Measurements from ENCODE around the gene FGFR1OP2. TPM values are rescaled to one million over a fixed set of nuclear protein-coding genes. Genes with fewer than 3 reads are reported as not detected.
A peak's percentile ranks its signal among the peaks of the same experiment; 100 is the strongest.

The FGFR1OP2 gene
- total RNA-seq, 1 experiment from 2014 or later, result 45.7 TPM

- POLR2A ChIA-PET (ENCODE audit: unreplicated experiment), result no interaction called here
These were observed 69.8 kb downstream of the FGFR1OP2 start for GRCh38 chr12:27008081-27008480.

DNA sequence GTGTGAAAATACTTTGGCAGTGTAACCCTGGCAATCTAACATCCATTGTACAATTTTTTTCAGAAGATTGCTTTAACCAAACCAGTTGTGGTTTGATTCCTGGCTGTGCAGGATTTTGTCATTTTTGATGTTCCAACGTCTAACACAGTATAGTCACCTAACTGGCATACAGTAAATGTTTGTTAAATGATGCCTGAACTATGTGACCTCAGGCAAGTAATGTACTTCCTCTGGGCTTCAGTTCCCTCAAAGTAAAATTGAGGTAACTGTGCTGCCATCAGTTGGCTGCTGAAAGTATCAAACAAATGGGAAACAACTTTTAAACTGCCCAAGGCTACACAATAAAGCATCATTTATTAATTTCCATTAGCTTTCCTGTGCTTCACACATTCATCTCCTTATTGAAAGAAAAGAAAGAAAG is 71.6 kb downstream of the FGFR1OP2 start:
- no peak overlapping the region for H2AFZ ChIP-seq
- peaks cover 9% of the 10 kb centered on the region; the same call in 1 of the 2 replicates for H3F3A ChIP-seq (ENCODE audit: insufficient read depth, low read depth)
- TF ChIP-seq CTCF (conservative IDR thresholded peaks at IDR 0.05) (no peak), EZH2 (IDR thresholded peaks at IDR 0.05; ENCODE audit: low read depth) (no peak)
- no peak overlapping the region for H3K4me3 ChIP-seq
- ChIA-PET CTCF (no interaction called here), POLR2A (ENCODE audit: unreplicated experiment) (no interaction called here)
- no peaks in the 10 kb centered on the region for H4K20me1 ChIP-seq (ENCODE audit: insufficient read depth)
- H3K36me3 ChIP-seq (ENCODE audit: low read depth), result no peaks in the 10 kb centered on the region
- no peak overlapping the region for H3K27ac ChIP-seq
- DNase-seq, result peak in 1 of 2 experiments; percentile 41
- no peaks in the 10 kb centered on the region for H3K27me3 ChIP-seq (ENCODE audit: insufficient read depth, low read depth)
- no peaks in the 10 kb centered on the region for H3K9me2 ChIP-seq (ENCODE audit: insufficient read depth)
- BruUV-seq (replicated peaks), result no TSS peak
- H3K9me3 ChIP-seq (ENCODE audit: insufficient read depth, low read depth), result no peaks in the 10 kb centered on the region
- H3K4me1 ChIP-seq (replicated peaks; ENCODE audit: insufficient read depth), result peaks cover 19% of the 10 kb centered on the region
- H3K4me2 ChIP-seq, result no peak overlapping the region
- peaks cover 18% of the 10 kb centered on the region for H3K79me2 ChIP-seq (ENCODE audit: low read depth)
- intact Hi-C loops (cut with micrococcal nuclease; ENCODE audit: unreplicated experiment), result loop anchor here (5.0 to 10.0 kb wide), 4 partner anchors 303 to 895 kb away; no protein-coding TSS in a partner anchor

More at GRCh38 chr12:27008081-27008480, 69.8 kb downstream of the FGFR1OP2 start:
- no TSS peak for BruUV-seq (replicated peaks)
- TF ChIP-seq CTCF (conservative IDR thresholded peaks at IDR 0.05) (no peak), EZH2 (IDR thresholded peaks at IDR 0.05; ENCODE audit: low read depth) (no peak)
- Histone ChIP-seq H3K79me2 (ENCODE audit: low read depth) (peaks cover 10% of the 10 kb centered on the region), H3K9me2 (ENCODE audit: insufficient read depth) (no peaks in the 10 kb centered on the region), H3K9me3 (ENCODE audit: insufficient read depth, low read depth) (no peaks in the 10 kb centered on the region), H3F3A (ENCODE audit: insufficient read depth, low read depth) (no peaks in the 10 kb centered on the region), H3K27me3 (ENCODE audit: insufficient read depth, low read depth) (no peaks in the 10 kb centered on the region), H3K4me3 (no peak overlapping the region), H4K20me1 (ENCODE audit: insufficient read depth) (no peaks in the 10 kb centered on the region), H3K4me2 (no peak overlapping the region), H2AFZ (no peak overlapping the region), H3K27ac (no peak overlapping the region), H3K4me1 (replicated peaks; ENCODE audit: insufficient read depth) (peaks cover 9% of the 10 kb centered on the region), H3K36me3 (ENCODE audit: low read depth) (no peaks in the 10 kb centered on the region)
- no peak for DNase-seq
- CTCF ChIA-PET, result no interaction called here
- intact Hi-C loops (cut with micrococcal nuclease; ENCODE audit: unreplicated experiment), result no loop called here

GRCh38 chr12:27012239-27012981 is 74.1 kb downstream of the FGFR1OP2 start:
- no peak overlapping the region for H3K27ac ChIP-seq
- POLR2A ChIA-PET (ENCODE audit: unreplicated experiment), result interaction anchor here (1.0 kb wide), 1 partner anchor 10 kb away, joined by 9 read pairs; the partner anchor contains the start of gene MED21

More at GRCh38 chr12:27012239-27012981, 74.1 kb downstream of the FGFR1OP2 start:
- DNase-seq, result no peak
- CTCF ChIA-PET, result interaction anchor here (0.6 to 0.7 kb wide), 2 partner anchors 35 to 62 kb away, joined by 3 read pairs; no protein-coding TSS in a partner anchor
- no peaks in the 10 kb centered on the region for H3K27me3 ChIP-seq (ENCODE audit: insufficient read depth, low read depth)
- H2AFZ ChIP-seq, result no peak overlapping the region
- H3K4me2 ChIP-seq, result no peak overlapping the region
- H3K36me3 ChIP-seq (ENCODE audit: low read depth), result no peaks in the 10 kb centered on the region
- H3K79me2 ChIP-seq (ENCODE audit: low read depth), result peaks cover 10% of the 10 kb centered on the region
- intact Hi-C loops (cut with micrococcal nuclease; ENCODE audit: unreplicated experiment), result loop anchor here (5.0 to 10.0 kb wide), 4 partner anchors 305 to 898 kb away; no protein-coding TSS in a partner anchor
- H3F3A ChIP-seq (ENCODE audit: insufficient read depth, low read depth), result peaks cover 14% of the 10 kb centered on the region
- H3K4me3 ChIP-seq, result no peak overlapping the region
- no peaks in the 10 kb centered on the region for H3K9me2 ChIP-seq (ENCODE audit: insufficient read depth)
- no peaks in the 10 kb centered on the region for H3K9me3 ChIP-seq (ENCODE audit: insufficient read depth, low read depth)
- peaks cover 35% of the 10 kb centered on the region for H3K4me1 ChIP-seq (replicated peaks; ENCODE audit: insufficient read depth)
- H4K20me1 ChIP-seq (ENCODE audit: insufficient read depth), result no peaks in the 10 kb centered on the region
- TF ChIP-seq CTCF (conservative IDR thresholded peaks at IDR 0.05) (no peak), EZH2 (IDR thresholded peaks at IDR 0.05; ENCODE audit: low read depth) (no peak)
- BruUV-seq (replicated peaks), result no TSS peak

All from PC-9 (cell line).